Sigmoid colon (tissue), 7 donors: ENCODE results near the gene PHKG2. TPM values are rescaled to one million over a fixed set of nuclear protein-coding genes. Genes with fewer than 3 reads are reported as not detected.

Experiments
- DNase-seq: peaks from one replicate; pipeline ENCODE4 v3.0.0-alpha.2; 2019
- H3K27ac ChIP-seq, 4 donors: fragments of 200-600 bp; sonication (generic); one replicate each; pipeline ENCODE4 v1.5.1; 2016 to 2019; ENCODE audit warnings: mild to moderate bottlenecking in 1 of 4
- H3K27me3 ChIP-seq, 3 donors: fragments of 200-600 bp; sonication (generic); one replicate each; pipeline ENCODE4 v1.5.1; 2019; ENCODE audit warnings: mild to moderate bottlenecking in 1 of 3
- H3K36me3 ChIP-seq, 4 donors: fragments of 200-600 bp; sonication (generic); one replicate each; pipeline ENCODE4 v1.5.1; 2016 to 2019
- H3K4me1 ChIP-seq, 4 donors: fragments of 200-600 bp; sonication (generic); one replicate each; pipeline ENCODE4 v1.5.1; 2017 to 2019
- H3K4me3 ChIP-seq, 4 donors: fragments of 200-600 bp; sonication (generic); one replicate each; pipeline ENCODE4 v1.5.1; 2017 to 2019; ENCODE audit warnings: mild to moderate bottlenecking in 2 of 4, moderate library complexity in 1 of 4
- H3K9me3 ChIP-seq, 4 donors: fragments of 200-600 bp in 3 of 4; sonication (generic) in 3 of 4; one replicate each; pipeline versions ENCODE4 v1.5.1 to v1.6.1; 2013 to 2019
- CTCF ChIP-seq, 4 experiments: fragments of 450-650 bp in 3 of 4; fragments of 200-600 bp in 1 of 4; IDR thresholded peaks; one replicate each; pipeline ENCODE4 v1.5.1; 2016 to 2019; ENCODE audit warnings: antibody characterized with exemption in 4 of 4, mild to moderate bottlenecking in 3 of 4, moderate library complexity in 2 of 4
- EP300 ChIP-seq, 4 donors: sonication (generic); formaldehyde crosslinking; IDR thresholded peaks; one replicate each; pipeline ENCODE4 v1.6.1; 2017; ENCODE audit warnings: antibody characterized with exemption in 4 of 4
- POLR2A ChIP-seq, 2 donors: fragments of 450-650 bp; IDR thresholded peaks; one replicate each; pipeline ENCODE4 v1.6.1; 2016; ENCODE audit warnings: antibody characterized with exemption in 2 of 2, mild to moderate bottlenecking in 2 of 2, moderate library complexity in 2 of 2
- POLR2AphosphoS5 ChIP-seq, 4 donors: sonication (generic); formaldehyde crosslinking; IDR thresholded peaks; one replicate each; pipeline ENCODE4 v1.6.1; 2017; ENCODE audit warnings: antibody characterized with exemption in 4 of 4
- WGBS, 2 donors: extraction: QIAGEN DNeasy Blood & Tissue Kit; methylation state at CpG; one replicate each; pipeline ENCODE4 v1.1.7; 2013; 5-methylcytosine and 5-hydroxymethylcytosine counted together
- intact Hi-C: fragments of 100-400 bp; cut with DNase I; formaldehyde crosslinking; loops from one replicate; pipeline ENCODE4 v1.15.1; 2023
- polyA plus RNA-seq, 3 donors: library from polyadenylated mRNA; stranded (reverse); fragments of 200-250 nt; gene quantifications; one replicate each; pipeline ENCODE4 v1.2.3, GENCODE V29; 2013
- total RNA-seq, 4 donors: library from RNA; depleted of rRNA; stranded (reverse); fragments of >200 nt; gene quantifications; one replicate each; pipeline ENCODE4 v1.1.0, GENCODE V29; 2016
- donor health status: healthy with polysubstance abuse.
- donor health status: Bipolar disorder and iron deficiency.
- donor health status: healthy.

The PHKG2 gene
- total and polyA plus RNA-seq, 7 donors = 19.2 to 45.0 (median 23.8) TPM

DNA sequence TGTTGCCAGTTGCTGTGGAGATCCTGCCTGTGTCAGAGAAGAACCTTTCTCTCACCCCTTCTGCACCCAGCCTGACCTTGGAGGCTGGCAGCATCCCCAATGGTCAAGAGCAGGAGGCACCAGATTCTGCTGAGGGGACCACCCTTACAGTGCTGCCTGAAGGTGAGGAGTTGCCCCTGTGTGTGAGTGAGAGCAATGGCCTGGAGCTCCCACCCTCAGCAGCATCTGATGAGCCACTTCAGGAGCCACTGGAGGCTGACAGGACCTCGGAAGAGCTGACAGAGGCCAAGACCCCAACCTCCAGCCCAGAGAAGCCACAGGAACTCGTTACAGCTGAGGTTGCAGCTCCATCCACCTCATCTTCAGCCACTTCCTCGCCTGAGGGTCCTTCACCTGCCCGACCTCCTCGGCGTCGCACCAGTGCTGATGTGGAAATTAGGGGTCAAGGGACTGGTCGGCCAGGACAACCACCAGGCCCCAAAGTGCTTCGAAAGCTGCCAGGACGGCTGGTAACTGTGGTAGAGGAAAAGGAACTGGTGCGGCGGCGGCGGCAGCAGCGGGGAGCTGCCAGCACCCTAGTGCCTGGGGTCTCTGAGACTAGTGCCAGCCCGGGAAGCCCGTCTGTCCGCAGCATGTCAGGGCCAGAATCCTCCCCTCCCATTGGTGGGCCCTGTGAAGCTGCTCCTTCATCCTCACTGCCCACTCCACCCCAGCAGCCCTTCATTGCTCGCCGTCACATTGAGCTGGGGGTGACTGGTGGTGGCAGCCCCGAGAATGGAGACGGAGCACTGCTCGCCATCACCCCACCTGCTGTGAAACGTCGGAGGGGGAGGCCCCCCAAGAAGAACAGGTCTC, 10.2 kb upstream of the PHKG2 start:
- Histone ChIP-seq H3K27ac (no peak overlapping the region), H3K4me1 (peaks cover 0 to 31% (median 25%) of the 10 kb centered on the region in 4 donors), H3K36me3 (peaks cover 48 to 66% (median 60%) of the 10 kb centered on the region in 4 donors), H3K4me3 (no peak overlapping the region), H3K9me3 (no peaks in the 10 kb centered on the region), H3K27me3 (no peaks in the 10 kb centered on the region)
- intact Hi-C loops = no loop called here
- TF ChIP-seq POLR2AphosphoS5 (IDR thresholded peaks at IDR 0.05) (no peak), POLR2A (IDR thresholded peaks at IDR 0.05) (no peak), CTCF (IDR thresholded peaks at IDR 0.05) (no peak), EP300 (IDR thresholded peaks at IDR 0.05) (no peak)
- WGBS, 2 donors = 94 to 95% methylated on average over 25 of the region's 25 CpGs
- peak; percentile 54 for DNase-seq

GRCh38 chr16:30738984-30739951, 9.0 kb upstream of the PHKG2 start:
- H3K27ac ChIP-seq = peak overlapping the region; percentile 10 to 81 (median 64)
- TF ChIP-seq POLR2A (IDR thresholded peaks at IDR 0.05) (no peak), POLR2AphosphoS5 (IDR thresholded peaks at IDR 0.05) (peak in 1 of 4 donors; percentile 11)
- peaks cover 36 to 61% (median 48%) of the 10 kb centered on the region in 4 donors for H3K36me3 ChIP-seq
- DNase-seq = peak; percentile 57
- intact Hi-C loops = no loop called here
- no peaks in the 10 kb centered on the region for H3K9me3 ChIP-seq
- H3K4me3 ChIP-seq = no peak overlapping the region
- H3K4me1 ChIP-seq = peaks cover 0 to 31% (median 25%) of the 10 kb centered on the region in 4 donors
- WGBS, 2 donors = 89 to 91% methylated on average over 37 of the region's 37 CpGs
- no peaks in the 10 kb centered on the region for H3K27me3 ChIP-seq

DNA sequence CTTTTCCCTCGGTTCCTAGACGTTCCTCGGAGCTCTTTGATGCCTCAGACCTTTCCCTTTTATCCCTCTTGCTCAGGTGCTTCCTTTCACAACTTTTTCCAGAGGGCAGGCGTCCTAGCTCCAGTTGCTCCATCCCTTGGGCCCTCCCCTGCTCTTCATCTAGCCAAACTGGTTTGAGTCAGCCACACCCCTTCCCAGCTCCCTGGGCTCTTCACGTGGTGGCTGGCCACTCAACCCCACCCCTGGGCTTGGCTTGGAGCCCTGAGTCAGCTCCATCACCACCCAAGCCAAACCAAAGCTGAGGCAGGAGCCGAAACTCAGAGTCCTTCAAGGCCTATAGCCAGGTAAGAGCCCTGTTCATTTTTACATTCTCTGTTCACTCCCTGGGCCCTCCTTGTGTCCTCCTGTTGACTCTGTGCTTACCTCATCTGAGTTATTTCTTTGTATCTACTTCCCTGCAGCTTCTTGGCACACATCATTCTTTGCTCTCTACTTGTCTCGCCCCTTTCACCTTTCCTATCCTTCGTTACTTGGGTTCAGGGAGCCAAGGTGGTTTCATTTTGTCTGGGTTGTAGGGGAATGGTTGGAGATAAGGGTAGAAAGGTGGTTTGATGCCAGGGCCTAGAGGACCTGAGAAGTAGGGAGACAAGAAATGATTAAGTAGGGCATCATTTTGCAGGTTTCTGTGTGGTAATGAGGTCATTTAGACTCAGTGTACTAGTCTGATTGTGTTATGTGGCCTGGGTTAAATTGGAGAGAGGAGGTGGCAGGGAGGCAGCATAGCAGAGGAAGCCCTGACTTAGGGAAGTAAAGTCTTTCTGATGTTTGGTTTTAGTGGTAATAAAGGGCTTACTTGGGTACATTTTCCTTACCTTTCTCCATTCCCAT, 7.6 kb upstream of the PHKG2 start:
- Histone ChIP-seq H3K36me3 (peaks cover 29 to 63% (median 38%) of the 10 kb centered on the region in 4 donors), H3K27me3 (no peaks in the 10 kb centered on the region), H3K4me3 (no peak overlapping the region), H3K9me3 (no peaks in the 10 kb centered on the region), H3K27ac (peak overlapping the region; percentile 46 to 81 (median 64)), H3K4me1 (peaks cover 0 to 31% (median 25%) of the 10 kb centered on the region in 4 donors)
- TF ChIP-seq POLR2A (IDR thresholded peaks at IDR 0.05) (no peak), POLR2AphosphoS5 (IDR thresholded peaks at IDR 0.05) (peak in 1 of 4 donors; percentile 18)
- intact Hi-C loops = no loop called here
- WGBS, 2 donors = 10 to 57% methylated on average over 8 of the region's 8 CpGs
- DNase-seq = peak; percentile 92

DNA sequence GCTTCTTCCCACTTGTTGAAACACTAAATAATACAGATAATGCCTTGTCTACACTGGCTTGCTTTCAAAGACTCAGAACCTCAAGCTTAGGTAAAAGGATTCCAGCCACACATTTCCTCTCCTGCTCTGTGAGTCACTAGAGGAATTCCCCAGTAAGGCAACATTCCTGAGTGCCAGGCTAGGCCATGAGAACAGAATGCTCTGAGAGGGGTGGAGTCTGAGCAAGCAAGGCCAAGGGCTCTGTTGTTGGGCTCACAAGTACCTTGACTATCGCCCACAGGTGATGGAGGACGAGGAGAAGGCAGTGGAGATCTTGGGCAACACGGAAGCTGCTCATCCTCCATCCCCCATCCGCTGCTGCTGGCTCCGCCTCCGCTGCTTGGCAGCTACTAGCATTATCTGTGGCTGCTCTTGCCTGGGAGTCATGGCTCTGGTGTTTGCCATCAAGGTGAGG, 6.7 kb upstream of the PHKG2 start:
- Histone ChIP-seq H3K4me3 (no peak overlapping the region), H3K9me3 (no peaks in the 10 kb centered on the region), H3K27ac (peak overlapping the region; percentile 46 to 81 (median 64)), H3K36me3 (peaks cover 20 to 55% (median 30%) of the 10 kb centered on the region in 4 donors), H3K27me3 (no peaks in the 10 kb centered on the region), H3K4me1 (peaks cover 0 to 31% (median 26%) of the 10 kb centered on the region in 4 donors)
- intact Hi-C loops = no loop called here
- TF ChIP-seq POLR2A (IDR thresholded peaks at IDR 0.05) = no peak
- TF ChIP-seq EP300 (IDR thresholded peaks at IDR 0.05) = no peak
- TF ChIP-seq POLR2AphosphoS5 (IDR thresholded peaks at IDR 0.05) = no peak
- no peak for TF ChIP-seq CTCF (IDR thresholded peaks at IDR 0.05)
- DNase-seq = peak; percentile 67
- 45 to 79% methylated on average over 6 of the region's 6 CpGs for WGBS, 2 donors

GRCh38 chr16:30743716-30744115, 4.5 kb upstream of the PHKG2 start:
- Histone ChIP-seq H3K4me3 (no peak overlapping the region), H3K27me3 (no peaks in the 10 kb centered on the region), H3K4me1 (peaks cover 0 to 45% (median 36%) of the 10 kb centered on the region in 4 donors), H3K9me3 (no peaks in the 10 kb centered on the region), H3K36me3 (peaks cover 0 to 32% (median 7%) of the 10 kb centered on the region in 4 donors), H3K27ac (peak overlapping the region; percentile 48 to 66 (median 58))
- intact Hi-C loops = no loop called here
- peak; percentile 81 for DNase-seq
- WGBS, 2 donors = 97% methylated on average over 11 of the region's 11 CpGs
- TF ChIP-seq CTCF (IDR thresholded peaks at IDR 0.05) (no peak), EP300 (IDR thresholded peaks at IDR 0.05) (no peak), POLR2A (IDR thresholded peaks at IDR 0.05) (no peak), POLR2AphosphoS5 (IDR thresholded peaks at IDR 0.05) (no peak)
